Measurements from ENCODE around the gene HAGHL. TPM values are rescaled to one million over a fixed set of nuclear protein-coding genes. Genes with fewer than 3 reads are reported as not detected.
"Not testable (repeated sequence)": the region's sequence is repeated elsewhere in the genome, so short reads cannot be mapped to it uniquely, and the experiment has no call there.

Gene HAGHL
- total RNA-seq, 2 experiments from 2014 or later: 8.9 to 9.1 TPM

DNA sequence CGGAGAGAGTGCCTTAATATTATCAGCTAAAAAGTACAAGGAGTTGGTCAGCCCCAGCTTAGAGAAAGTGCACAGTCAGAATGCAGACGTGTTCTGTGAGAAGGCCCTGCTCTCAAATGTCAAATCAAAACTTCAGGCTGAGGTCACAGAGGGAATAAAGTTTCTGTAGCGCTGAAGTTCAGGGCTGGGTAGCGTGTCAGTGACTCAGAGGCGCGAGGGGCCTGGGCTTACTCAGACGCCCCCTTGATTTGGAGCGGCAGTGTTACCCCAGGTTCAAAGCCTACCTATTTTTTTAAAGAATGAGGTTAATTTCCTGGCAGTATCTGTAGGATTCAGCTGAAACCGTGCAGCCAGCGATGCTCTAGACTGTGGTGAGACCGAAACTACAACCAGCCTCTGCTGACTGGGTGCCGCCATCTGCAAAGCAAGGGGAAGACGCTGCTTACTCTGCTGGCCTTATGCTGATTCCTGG, 9.1 kb downstream of the HAGHL start:
- H3K4me1 Mint-ChIP-seq: peaks cover 36% of the 10 kb centered on the region
- H3K4me3 Mint-ChIP-seq: no peak overlapping the region

DNA sequence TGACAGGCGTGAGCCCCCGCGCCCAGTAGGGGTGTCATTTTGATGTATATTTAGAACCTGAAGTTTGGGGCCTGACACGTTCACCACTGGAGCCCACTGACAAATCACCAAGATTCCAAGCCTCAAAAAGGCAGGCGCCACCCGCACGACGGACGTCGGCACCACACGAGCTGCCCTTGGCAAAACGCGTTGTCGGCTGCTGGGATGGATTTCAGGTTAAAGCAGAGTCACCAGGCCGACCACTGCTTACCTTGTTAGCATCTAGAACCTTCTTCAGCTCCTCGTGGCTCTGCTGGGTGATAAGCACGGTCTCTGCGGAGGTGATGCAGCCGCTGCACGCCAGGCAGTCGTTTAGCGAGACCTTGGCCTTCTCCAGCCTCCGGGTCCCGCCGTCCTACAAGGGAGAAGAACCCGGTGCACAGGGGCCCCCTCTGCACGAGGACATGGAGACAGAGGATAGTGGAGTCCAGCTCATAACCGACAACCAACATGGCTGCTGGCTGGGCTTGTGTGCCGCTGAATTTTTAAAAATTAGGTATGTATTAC, 10.1 kb downstream of the HAGHL start:
- peaks cover 32% of the 10 kb centered on the region for H3K36me3 Mint-ChIP-seq (ENCODE audit: low read depth)
- POLR2A ChIA-PET: interaction anchor here (1.2 kb wide), 1 partner anchor 47 kb away, joined by 4 read pairs; the partner anchor contains the start of gene WDR24
- H3K9me3 Mint-ChIP-seq: no peaks in the 10 kb centered on the region
- no peak for DNase-seq
- peaks cover 36% of the 10 kb centered on the region for H3K4me1 Mint-ChIP-seq
- CTCF ChIA-PET: interaction anchor here (1.0 to 1.5 kb wide), 4 partner anchors 22 to 48 kb away, joined by 3 to 7 read pairs (median 4); partner anchors contain the start of gene METRN
- H3K27ac Mint-ChIP-seq: no peak overlapping the region
- no peaks in the 10 kb centered on the region for H3K27me3 Mint-ChIP-seq
- H3K4me3 Mint-ChIP-seq: no peak overlapping the region

More for the DNA sequence above, 9.1 kb downstream of the HAGHL start:
- Mint-ChIP-seq H3K27ac (peak overlapping the region; percentile 57), H3K36me3 (ENCODE audit: low read depth) (peaks cover 32% of the 10 kb centered on the region), H3K9me3 (no peaks in the 10 kb centered on the region), H3K27me3 (no peaks in the 10 kb centered on the region)
- POLR2A ChIA-PET: interaction anchor here (0.8 to 1.8 kb wide), 5 partner anchors 8 to 46 kb away, joined by 3 to 5 read pairs (median 4); partner anchors contain the start of genes ANTKMT and WDR24
- CTCF ChIA-PET: interaction anchor here (1.0 to 1.5 kb wide), 6 partner anchors 11 to 29 kb away, joined by 3 to 8 read pairs (median 5); partner anchors contain the start of genes ANTKMT and METRN
- DNase-seq: peak; percentile 57

DNA sequence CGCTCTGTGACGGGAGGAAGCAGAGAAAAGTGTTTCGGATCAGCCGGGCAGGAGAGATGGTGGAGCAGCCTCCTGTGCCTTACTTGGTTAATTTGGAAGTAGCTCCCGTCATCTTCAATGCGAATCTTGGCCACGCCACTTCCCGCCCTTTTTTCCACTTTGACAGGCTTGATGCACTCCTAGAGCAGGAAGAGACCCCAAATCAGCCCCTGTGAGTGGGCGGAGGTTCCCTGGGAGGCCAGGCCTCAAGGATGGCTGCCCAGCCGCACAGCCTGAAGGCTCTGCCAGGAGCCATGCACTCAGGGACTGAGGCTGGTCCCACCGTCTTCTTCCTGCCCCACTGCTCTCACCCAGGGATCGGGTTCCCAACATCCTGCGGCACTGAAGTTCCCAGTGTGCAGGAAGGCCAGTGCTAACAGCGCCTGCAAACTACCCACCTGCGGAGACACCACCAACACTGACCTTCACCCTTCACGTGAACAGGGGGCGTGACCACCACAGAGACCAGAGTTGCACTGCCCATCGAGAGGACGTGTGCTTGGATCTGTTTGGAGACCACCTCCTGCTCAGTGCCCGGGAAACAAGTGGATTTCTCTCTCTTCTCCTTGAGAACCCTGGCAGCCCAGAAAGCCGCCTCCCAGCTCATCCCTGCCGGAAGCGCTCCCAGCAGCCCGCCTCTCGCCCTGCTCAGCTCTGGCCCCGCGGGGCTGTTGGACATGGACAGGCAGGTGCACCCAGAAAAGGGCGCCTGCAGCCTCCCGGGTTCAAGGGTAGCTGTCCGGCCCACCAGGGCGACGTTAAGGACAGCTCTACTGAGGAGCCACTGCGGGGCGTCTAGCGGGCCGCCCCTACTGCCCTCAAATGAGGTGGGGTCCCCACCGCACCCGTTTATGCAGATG, 12.9 kb downstream of the HAGHL start:
- ChIA-PET POLR2A (interaction anchor here (0.6 to 2.1 kb wide), 8 partner anchors 9 to 565 kb away, joined by 3 to 10 read pairs (median 4); partner anchors contain the start of genes ANTKMT, CHTF18 and RPUSD1), CTCF (interaction anchor here (1.0 to 2.2 kb wide), 5 partner anchors 12 to 28 kb away, joined by 3 to 10 read pairs (median 5); partner anchors contain the start of gene ANTKMT)
- Mint-ChIP-seq H3K27me3 (no peaks in the 10 kb centered on the region), H3K4me3 (peak overlapping the region; percentile 77), H3K36me3 (ENCODE audit: low read depth) (peaks cover 24% of the 10 kb centered on the region), H3K27ac (peak overlapping the region; percentile 31), H3K4me1 (peaks cover 36% of the 10 kb centered on the region), H3K9me3 (no peaks in the 10 kb centered on the region)
- no peak for DNase-seq

DNA sequence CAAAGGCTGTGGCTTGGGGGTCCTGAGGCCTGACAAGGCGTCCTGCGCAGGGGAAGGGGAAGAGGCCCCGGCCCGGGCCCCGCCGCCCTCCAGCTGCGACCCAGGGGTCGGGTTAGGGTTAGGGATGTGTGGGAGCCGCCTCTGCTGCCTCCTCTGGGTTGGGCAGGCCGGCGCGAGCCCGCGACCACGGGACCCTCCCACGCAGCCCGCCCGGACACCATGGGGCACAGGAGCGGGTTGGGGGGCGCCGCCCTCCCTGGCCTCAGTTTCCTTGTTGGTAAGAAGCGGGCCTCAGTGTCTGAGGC, 13.5 kb downstream of the HAGHL start:
- ChIA-PET POLR2A (interaction anchor here (0.6 to 2.1 kb wide), 9 partner anchors 10 to 564 kb away, joined by 3 to 10 read pairs (median 4); partner anchors contain the start of genes ANTKMT, CHTF18 and RPUSD1), CTCF (interaction anchor here (1.0 to 2.2 kb wide), 5 partner anchors 12 to 29 kb away, joined by 3 to 10 read pairs (median 5); partner anchors contain the start of gene ANTKMT)
- Mint-ChIP-seq H3K36me3 (ENCODE audit: low read depth) (peaks cover 20% of the 10 kb centered on the region), H3K4me1 (peaks cover 32% of the 10 kb centered on the region), H3K27me3 (no peaks in the 10 kb centered on the region), H3K4me3 (peak overlapping the region; percentile 77), H3K9me3 (no peaks in the 10 kb centered on the region), H3K27ac (peak overlapping the region; percentile 65)
- DNase-seq: no peak

DNA sequence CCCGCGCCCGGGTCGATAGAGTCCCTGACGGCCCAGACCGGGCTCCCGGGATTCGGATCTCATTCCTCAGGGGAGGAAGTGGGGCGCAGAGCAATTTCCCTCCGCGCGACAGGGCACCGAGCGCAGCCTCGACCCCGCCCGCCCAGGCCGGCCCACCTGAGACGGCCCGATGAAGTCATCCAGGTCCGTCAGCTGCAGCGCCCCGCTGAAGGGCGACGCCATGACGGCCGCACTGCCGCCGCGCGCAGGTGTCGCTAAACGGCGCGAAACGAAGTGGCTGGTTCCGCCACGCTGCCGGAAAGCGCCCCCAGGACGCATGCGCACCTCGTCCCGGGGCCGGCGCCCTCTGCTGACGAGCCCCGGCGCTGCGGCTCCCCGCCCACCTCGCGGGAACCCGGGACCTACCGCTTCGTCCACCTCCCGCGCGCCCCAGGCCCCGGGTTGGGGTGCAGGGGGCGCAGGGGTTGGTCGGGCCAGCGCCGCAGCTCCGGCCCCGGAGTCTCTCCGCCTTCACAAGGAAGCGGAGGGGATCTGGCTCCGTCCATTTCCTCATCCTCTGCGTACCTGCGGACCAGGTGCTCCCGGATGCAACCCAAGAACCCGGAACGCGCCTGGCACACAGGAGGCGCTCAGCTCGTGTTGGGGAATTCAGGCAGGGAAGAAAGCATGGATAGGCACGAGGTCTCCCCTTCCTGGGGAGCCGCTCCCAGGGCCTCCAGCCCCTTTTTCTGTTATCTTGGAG, 14.0 kb downstream of the HAGHL start, which contains the start of gene CIAO3:
Gene CIAO3 (minus strand): TSS at position 234 of the 742 bp plus-strand sequence. CDS start 12 bp downstream, at position 222.
- peak; percentile 94 for DNase-seq
- H3K36me3 Mint-ChIP-seq (ENCODE audit: low read depth): peaks cover 19% of the 10 kb centered on the region
- H3K27me3 Mint-ChIP-seq: no peaks in the 10 kb centered on the region
- peak within 1 kb of the TSS; percentile 65 for H3K27ac Mint-ChIP-seq
- no peaks in the 10 kb centered on the region for H3K9me3 Mint-ChIP-seq
- peak within 1 kb of the TSS; percentile 77 for H3K4me3 Mint-ChIP-seq
- CTCF ChIA-PET: interaction anchor here (0.9 to 2.2 kb wide), 7 partner anchors 13 to 319 kb away, joined by 3 to 10 read pairs (median 4); partner anchors contain the start of gene ANTKMT
- H3K4me1 Mint-ChIP-seq: peaks cover 27% of the 10 kb centered on the region
- POLR2A ChIA-PET: interaction anchor here (0.7 to 2.1 kb wide), 9 partner anchors 11 to 47 kb away, joined by 3 to 10 read pairs (median 4); partner anchors contain the start of genes ANTKMT, CHTF18 and RPUSD1

DNA sequence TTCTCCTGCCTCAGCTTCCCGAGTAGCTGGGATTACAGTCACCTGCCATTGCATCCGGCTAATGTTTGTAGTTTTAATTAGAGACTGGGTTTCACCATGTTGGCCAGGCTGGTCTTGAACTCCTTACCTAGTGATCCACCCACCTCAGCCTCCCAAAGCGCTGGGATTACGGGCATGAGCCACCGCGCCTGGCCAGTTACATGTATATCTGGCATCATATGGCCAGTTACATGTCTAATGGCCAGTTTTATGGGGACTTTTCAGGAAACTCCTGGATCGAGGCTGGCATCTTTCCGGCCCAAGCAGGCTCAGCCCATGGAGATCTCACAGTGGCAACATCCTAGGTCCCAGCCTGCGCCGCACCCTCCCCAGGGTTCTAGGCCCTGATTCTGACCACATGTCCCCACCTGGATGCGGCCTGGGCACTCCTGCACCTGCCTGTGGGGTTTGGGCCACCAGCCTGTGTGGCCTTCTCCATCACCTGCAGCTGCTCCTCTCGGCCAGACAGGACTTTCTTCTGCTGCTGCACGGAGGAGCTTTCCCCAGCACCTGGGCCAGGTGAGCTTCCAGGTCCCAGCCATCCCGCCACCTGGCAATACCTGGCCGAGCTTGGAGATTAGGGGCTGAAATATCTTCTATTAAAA, 15.2 kb downstream of the HAGHL start:
- POLR2A ChIA-PET: interaction anchor here (1.5 kb wide), 1 partner anchor 40 kb away, joined by 4 read pairs; no protein-coding TSS in a partner anchor
- Mint-ChIP-seq H3K4me1 (peaks cover 16% of the 10 kb centered on the region), H3K9me3 (no peaks in the 10 kb centered on the region), H3K36me3 (ENCODE audit: low read depth) (peaks cover 13% of the 10 kb centered on the region), H3K27ac (no peak overlapping the region), H3K27me3 (no peaks in the 10 kb centered on the region), H3K4me3 (peak overlapping the region; percentile 66)
- no peak for DNase-seq
- CTCF ChIA-PET: interaction anchor here (1.2 to 2.1 kb wide), 3 partner anchors 14 to 222 kb away, joined by 3 to 9 read pairs (median 4); no protein-coding TSS in a partner anchor

DNA sequence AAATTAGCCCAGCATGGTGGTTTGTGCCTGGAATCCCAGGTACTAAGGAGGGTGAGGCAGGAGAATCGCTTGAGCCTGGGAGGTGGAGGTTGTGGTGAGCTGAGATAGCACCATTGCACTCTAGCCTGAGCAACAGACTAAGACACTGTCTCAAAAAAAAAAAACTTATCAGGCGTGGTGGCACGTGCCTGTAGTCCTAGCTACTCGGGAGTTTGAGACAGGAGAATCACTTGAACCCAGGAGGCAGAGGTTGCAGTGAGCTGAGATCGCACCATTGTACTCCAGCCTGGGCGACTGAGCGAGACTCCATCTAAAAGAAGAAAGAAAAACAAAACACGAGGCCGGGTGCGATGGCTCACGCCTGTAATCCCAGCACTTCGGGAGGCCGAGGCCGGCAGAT, 16.0 kb downstream of the HAGHL start:
- H3K4me1 Mint-ChIP-seq: peaks cover 12% of the 10 kb centered on the region
- H3K27me3 Mint-ChIP-seq; H3K36me3 Mint-ChIP-seq (ENCODE audit: low read depth); H3K9me3 Mint-ChIP-seq; H3K27ac Mint-ChIP-seq; DNase-seq; H3K4me3 Mint-ChIP-seq: not testable (repeated sequence)
- ChIA-PET POLR2A (interaction anchor here (0.6 kb wide), 1 partner anchor 26 kb away, joined by 3 read pairs; no protein-coding TSS in a partner anchor), CTCF (interaction anchor here (0.7 to 1.5 kb wide), 2 partner anchors 13 to 42 kb away, joined by 3 read pairs; no protein-coding TSS in a partner anchor)

DNA sequence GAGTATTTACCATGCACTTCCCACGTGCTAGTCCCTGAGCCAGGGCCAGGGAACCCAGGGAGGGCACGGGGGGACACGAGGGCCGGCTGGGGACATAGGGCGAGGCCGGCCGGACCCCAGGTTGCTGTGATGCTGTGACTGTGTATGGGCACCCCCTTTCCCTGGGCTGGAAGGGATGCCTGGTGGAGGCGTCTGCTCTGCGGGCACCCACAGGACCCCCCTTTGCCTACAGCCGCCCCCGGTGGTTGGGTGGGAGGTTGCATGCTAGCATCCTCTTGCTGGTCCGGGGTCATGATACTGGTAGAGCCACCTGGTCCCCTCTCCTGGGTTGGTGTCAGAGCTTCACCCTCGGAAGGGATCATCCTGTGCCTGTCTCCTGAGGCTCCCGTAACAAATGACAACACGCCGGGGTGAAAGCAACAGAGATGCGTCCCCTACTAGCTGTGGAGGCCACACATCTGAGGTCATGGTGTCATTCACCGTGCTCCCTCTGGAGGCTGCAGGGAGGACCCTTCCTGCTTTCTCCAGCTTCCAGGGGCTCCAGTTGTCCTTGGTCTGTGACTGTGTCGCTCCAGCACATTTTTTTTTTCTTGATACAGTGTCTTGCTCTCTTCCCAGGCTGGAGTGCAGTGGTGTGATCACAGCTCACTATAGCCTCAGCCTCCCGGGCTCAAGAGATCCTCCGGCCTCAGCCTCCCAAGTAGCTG, 17.0 kb downstream of the HAGHL start:
- peaks cover 7% of the 10 kb centered on the region for H3K36me3 Mint-ChIP-seq (ENCODE audit: low read depth)
- H3K9me3 Mint-ChIP-seq: no peaks in the 10 kb centered on the region
- no peaks in the 10 kb centered on the region for H3K27me3 Mint-ChIP-seq
- no peak for DNase-seq
- ChIA-PET CTCF (interaction anchor here (1.0 kb wide), 1 partner anchor 41 kb away, joined by 3 read pairs; no protein-coding TSS in a partner anchor), POLR2A (no interaction called here)
- H3K4me1 Mint-ChIP-seq: peaks cover 9% of the 10 kb centered on the region
- H3K27ac Mint-ChIP-seq: no peak overlapping the region
- no peak overlapping the region for H3K4me3 Mint-ChIP-seq

DNA sequence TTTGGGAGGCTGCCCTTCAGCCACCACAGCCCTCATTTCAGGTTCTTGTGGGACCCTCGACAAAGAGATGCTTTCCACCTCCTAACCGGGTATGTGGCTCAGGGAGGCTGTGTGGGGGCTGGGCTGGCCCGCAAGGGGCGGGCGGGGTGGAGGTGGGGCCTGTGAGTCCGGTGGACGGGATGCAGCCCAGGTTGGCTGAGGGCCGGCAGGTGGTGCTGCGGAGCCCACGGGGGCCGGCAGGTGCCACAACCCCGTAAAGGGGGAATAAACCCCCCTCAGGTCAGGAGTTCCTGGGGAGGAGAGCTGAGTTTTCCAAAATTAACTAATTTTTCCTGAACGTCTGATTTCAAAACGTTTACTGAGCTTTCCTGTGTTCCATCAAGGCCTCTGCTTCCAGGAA, 18.8 kb downstream of the HAGHL start:
- no peak overlapping the region for H3K27ac Mint-ChIP-seq
- no peak overlapping the region for H3K4me3 Mint-ChIP-seq
- H3K36me3 Mint-ChIP-seq (ENCODE audit: low read depth): no peaks in the 10 kb centered on the region
- DNase-seq: no peak
- ChIA-PET POLR2A (no interaction called here), CTCF (no interaction called here)
- no peaks in the 10 kb centered on the region for H3K27me3 Mint-ChIP-seq
- H3K4me1 Mint-ChIP-seq: no peaks in the 10 kb centered on the region
- no peaks in the 10 kb centered on the region for H3K9me3 Mint-ChIP-seq

DNA sequence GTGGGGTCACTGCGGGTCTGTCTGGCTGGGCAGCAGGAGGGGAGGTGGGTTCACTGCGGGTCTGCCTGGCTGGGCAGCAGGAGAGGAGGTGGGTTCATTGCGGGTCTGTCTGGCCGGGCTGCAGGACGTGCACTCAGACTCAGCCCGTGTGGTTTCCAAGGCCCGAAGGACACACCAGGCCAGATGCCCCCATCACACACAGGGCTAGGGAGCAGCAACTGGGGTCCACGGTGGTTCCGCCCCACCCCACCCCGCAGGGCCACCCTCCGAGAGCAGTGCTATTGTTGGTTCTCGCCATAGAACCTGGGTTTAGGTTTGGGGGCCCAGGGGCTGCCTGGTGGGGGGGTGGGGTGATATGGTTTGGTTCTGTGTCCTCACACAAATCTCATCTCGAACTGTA, 19.7 kb downstream of the HAGHL start:
- H3K27me3 Mint-ChIP-seq: no peaks in the 10 kb centered on the region
- H3K9me3 Mint-ChIP-seq: no peaks in the 10 kb centered on the region
- H3K27ac Mint-ChIP-seq: no peak overlapping the region
- no peaks in the 10 kb centered on the region for H3K4me1 Mint-ChIP-seq
- ChIA-PET CTCF (no interaction called here), POLR2A (no interaction called here)
- no peak for DNase-seq
- H3K4me3 Mint-ChIP-seq: no peak overlapping the region
- no peaks in the 10 kb centered on the region for H3K36me3 Mint-ChIP-seq (ENCODE audit: low read depth)

DNA sequence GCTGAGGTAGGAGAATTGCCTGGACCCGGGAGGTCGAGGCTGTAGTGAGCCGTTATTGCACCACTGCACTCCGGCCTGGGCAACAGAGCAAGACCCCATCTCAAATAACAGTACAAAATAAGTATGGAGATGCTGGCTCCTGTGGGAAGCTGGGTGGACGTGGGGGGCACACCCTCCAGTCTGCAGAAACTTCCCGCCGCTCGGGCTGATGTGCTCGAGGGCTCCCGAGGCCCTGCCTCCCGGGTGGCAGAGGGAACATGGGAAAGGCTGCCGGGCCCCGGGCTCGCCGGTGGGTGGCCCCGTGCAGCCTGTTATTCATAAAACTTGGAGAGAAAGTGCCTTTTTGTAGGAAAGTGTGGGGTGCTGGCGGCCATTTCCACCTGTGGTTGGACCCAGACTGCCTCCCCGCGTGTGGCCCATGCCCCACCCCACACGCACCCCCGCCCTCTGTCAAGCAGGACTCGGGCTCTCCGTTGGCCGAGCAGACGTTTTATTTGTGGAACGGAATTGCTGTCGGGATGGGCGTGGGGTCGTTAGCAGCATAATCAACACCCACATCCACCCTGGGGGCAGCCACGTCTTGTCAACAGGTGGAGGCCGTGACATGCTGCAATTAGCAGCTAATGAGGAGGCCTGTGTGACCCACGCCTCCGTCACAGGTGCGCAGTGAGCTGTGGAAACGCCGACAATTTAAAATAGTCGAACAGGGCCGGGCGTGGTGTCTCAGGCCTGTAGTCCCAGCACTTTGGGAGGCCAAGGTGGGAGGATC, 21.3 kb downstream of the HAGHL start:
- Mint-ChIP-seq H3K9me3 (no peaks in the 10 kb centered on the region), H3K27me3 (no peaks in the 10 kb centered on the region), H3K36me3 (ENCODE audit: low read depth) (no peaks in the 10 kb centered on the region), H3K4me1 (no peaks in the 10 kb centered on the region), H3K27ac (no peak overlapping the region), H3K4me3 (no peak overlapping the region)
- no peak for DNase-seq
- CTCF ChIA-PET: interaction anchor here (1.5 kb wide), 1 partner anchor 32 kb away, joined by 4 read pairs; no protein-coding TSS in a partner anchor
- POLR2A ChIA-PET: no interaction called here

Measured in activated CD4-positive, alpha-beta memory T cell treated with anti-CD3 and anti-CD28 coated beads, Interleukin-2, amount 10 ng/mL, durations not matched to agents 7 days and 5 days (primary cell).